ENCODE results near the gene MACIR. TPM values are rescaled to one million over a fixed set of nuclear protein-coding genes. Genes with fewer than 3 reads are reported as not detected.

MACIR gene, protein sequence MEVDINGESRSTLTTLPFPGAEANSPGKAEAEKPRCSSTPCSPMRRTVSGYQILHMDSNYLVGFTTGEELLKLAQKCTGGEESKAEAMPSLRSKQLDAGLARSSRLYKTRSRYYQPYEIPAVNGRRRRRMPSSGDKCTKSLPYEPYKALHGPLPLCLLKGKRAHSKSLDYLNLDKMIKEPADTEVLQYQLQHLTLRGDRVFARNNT
- total RNA-seq (2021) (22.3 and 23.4 TPM in 2 replicates), Bru-seq, nascent RNA (percentile 96 among the genes with signal in this experiment), BruChase-seq, experiment 1, labeled RNA remaining after a 2-hour chase (percentile 96 among the genes with signal in this experiment), BruChase-seq, experiment 2, labeled RNA remaining after a 6-hour chase (percentile 82 among the genes with signal in this experiment)
- long read RNA-seq, transcript C5orf30-203 (3 exons, 1,573 nt) = minor isoform, 10 of 64 reads
- long read RNA-seq, transcript C5orf30-201 (3 exons, 3,049 nt) = major isoform, 43 of 64 reads
- long read RNA-seq, partial matches to known transcripts = 1 of 64 reads
- long read RNA-seq, other reads (novel, unspliced or antisense) = 7 of 64 reads

- peaks cover 31% of the 10 kb centered on the region for H3K4me1 ChIP-seq (ENCODE audit: insufficient read depth, low read length, poor library complexity, severe bottlenecking)
- H3K27me3 ChIP-seq (replicated peaks; ENCODE audit: insufficient read depth, low read depth, low read length, poor library complexity) = no peaks in the 10 kb centered on the region
- H3K9me3 ChIP-seq (ENCODE audit: low read depth, low read length, poor library complexity, severe bottlenecking) = no peaks in the 10 kb centered on the region
- DNase-seq (ENCODE audit: low spot score) = peak; percentile 99
- no peaks in the 10 kb centered on the region for H3K36me3 ChIP-seq (ENCODE audit: insufficient read depth, low read length, poor library complexity, severe bottlenecking)
- 0 out of 2 replicates have a peak, but pooled peaks have one; percentile 10 for TF ChIP-seq CTCF (conservative IDR thresholded peaks at IDR 0.05; ENCODE audit: low read depth, low read length)
- no peak for TF ChIP-seq EZH2 (IDR thresholded peaks at IDR 0.05; ENCODE audit: borderline replicate concordance, low read depth, low read length, poor library complexity, severe bottlenecking)
- ChIA-PET POLR2A (ENCODE audit: low non-redundant PET) (interaction anchor here (0.6 kb wide), 1 partner anchor 152 kb away, joined by 3 read pairs; no protein-coding TSS in a partner anchor), CTCF (interaction anchor here (0.6 to 1.0 kb wide), 3 partner anchors 208 to 666 kb away, joined by 3 read pairs; no protein-coding TSS in a partner anchor)
- peak within 1 kb of the TSS; percentile 88 for H3K4me3 ChIP-seq (ENCODE audit: low read depth, low read length, poor library complexity, severe bottlenecking)
- no TSS peak for BruUV-seq (replicated peaks)
- peak within 1 kb of the TSS; percentile 86 for H3K27ac ChIP-seq (ENCODE audit: low read depth, low read length, poor library complexity, severe bottlenecking)
- intact Hi-C loops (cut with micrococcal nuclease; ENCODE audit: unreplicated experiment) = no loop called here
Observed at GRCh38 chr5:103258368-103258956, at the start of gene MACIR. Gene MACIR, plus strand, starts transcription at chr5:103258763. Its CDS starts 17,157 bp downstream, at chr5:103275920.

DNA sequence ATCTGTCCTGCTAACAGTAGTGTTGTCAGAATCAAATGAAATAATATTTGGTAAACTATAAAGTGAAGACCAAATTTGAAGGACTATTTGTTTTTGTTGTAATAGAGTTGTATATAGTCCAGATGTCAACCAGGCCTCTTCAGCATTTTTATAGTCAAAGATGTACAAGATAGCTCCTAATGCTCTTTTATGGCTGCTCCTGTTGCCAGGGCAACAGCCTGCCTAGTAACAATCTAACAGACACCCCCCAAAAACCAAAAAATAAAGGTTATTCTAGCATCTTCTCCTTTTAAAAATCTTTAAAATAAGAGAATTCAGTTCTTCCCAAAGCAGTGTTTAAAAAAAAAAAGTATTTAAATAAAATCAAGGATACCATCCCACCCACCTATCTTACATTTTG, 49.5 kb upstream of the MACIR start:
- no TSS peak for BruUV-seq (replicated peaks)
- intact Hi-C loops (cut with micrococcal nuclease; ENCODE audit: unreplicated experiment) = no loop called here
- H3K9me3 ChIP-seq (ENCODE audit: low read depth, low read length, poor library complexity, severe bottlenecking) = no peaks in the 10 kb centered on the region
- ChIA-PET POLR2A (ENCODE audit: low non-redundant PET) (no interaction called here), CTCF (no interaction called here)
- H3K27me3 ChIP-seq (replicated peaks; ENCODE audit: insufficient read depth, low read depth, low read length, poor library complexity) = no peaks in the 10 kb centered on the region
- DNase-seq (ENCODE audit: low spot score) = no peak
- no peak overlapping the region for H3K4me3 ChIP-seq (ENCODE audit: low read depth, low read length, poor library complexity, severe bottlenecking)
- no peaks in the 10 kb centered on the region for H3K36me3 ChIP-seq (ENCODE audit: insufficient read depth, low read length, poor library complexity, severe bottlenecking)
- TF ChIP-seq CTCF (conservative IDR thresholded peaks at IDR 0.05; ENCODE audit: low read depth, low read length) = no peak
- TF ChIP-seq EZH2 (IDR thresholded peaks at IDR 0.05; ENCODE audit: borderline replicate concordance, low read depth, low read length, poor library complexity, severe bottlenecking) = no peak
- H3K27ac ChIP-seq (ENCODE audit: low read depth, low read length, poor library complexity, severe bottlenecking) = no peak overlapping the region
- H3K4me1 ChIP-seq (ENCODE audit: insufficient read depth, low read length, poor library complexity, severe bottlenecking) = peaks cover 4% of the 10 kb centered on the region

DNA sequence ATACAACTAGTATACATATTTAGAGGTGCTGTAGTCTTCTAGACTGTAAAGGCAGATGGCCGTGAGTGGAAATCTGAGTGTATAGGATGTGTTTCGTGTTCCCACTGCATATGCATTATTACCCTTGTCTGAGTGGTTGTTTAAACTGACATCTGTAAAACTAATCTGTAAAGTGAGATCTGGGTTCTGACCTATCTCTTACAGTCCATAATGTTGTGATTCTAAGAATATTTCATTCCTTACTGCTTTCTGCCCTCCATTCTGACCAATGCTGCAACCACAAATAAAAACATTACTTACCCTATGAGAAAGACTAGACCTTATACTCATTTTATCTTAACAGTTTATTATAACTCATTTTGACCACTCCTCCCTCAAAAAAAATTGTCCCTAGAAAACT, 47.6 kb upstream of the MACIR start:
- POLR2A ChIA-PET (ENCODE audit: low non-redundant PET) = no interaction called here

More for the DNA sequence above, 47.6 kb upstream of the MACIR start:
- TF ChIP-seq CTCF (conservative IDR thresholded peaks at IDR 0.05; ENCODE audit: low read depth, low read length) = no peak
- no peak for TF ChIP-seq EZH2 (IDR thresholded peaks at IDR 0.05; ENCODE audit: borderline replicate concordance, low read depth, low read length, poor library complexity, severe bottlenecking)
- H3K36me3 ChIP-seq (ENCODE audit: insufficient read depth, low read length, poor library complexity, severe bottlenecking) = no peaks in the 10 kb centered on the region
- peaks cover 6% of the 10 kb centered on the region for H3K4me1 ChIP-seq (ENCODE audit: insufficient read depth, low read length, poor library complexity, severe bottlenecking)
- BruUV-seq (replicated peaks) = no TSS peak
- H3K27ac ChIP-seq (ENCODE audit: low read depth, low read length, poor library complexity, severe bottlenecking) = no peak overlapping the region
- no peaks in the 10 kb centered on the region for H3K27me3 ChIP-seq (replicated peaks; ENCODE audit: insufficient read depth, low read depth, low read length, poor library complexity)
- CTCF ChIA-PET = no interaction called here
- no peak for DNase-seq (ENCODE audit: low spot score)
- H3K4me3 ChIP-seq (ENCODE audit: low read depth, low read length, poor library complexity, severe bottlenecking) = no peak overlapping the region
- intact Hi-C loops (cut with micrococcal nuclease; ENCODE audit: unreplicated experiment) = no loop called here
- H3K9me3 ChIP-seq (ENCODE audit: low read depth, low read length, poor library complexity, severe bottlenecking) = no peaks in the 10 kb centered on the region

Data from A673 (cell line).